Caco-2 (cell line): Measurements from ENCODE around the gene WDR43. TPM values are rescaled to one million over a fixed set of nuclear protein-coding genes. Genes with fewer than 3 reads are reported as not detected.

Experiments used
- BruUV-seq: library from RNA; stranded (reverse); fragments of 400-500 nt; replicated peaks from 2 replicates; lab custom pipeline; 2021; lab: Mats Ljungman, UMichigan
- CTCF ChIA-PET: fragments of 300-600 bp; sonication (Branson Sonifier 250); formaldehyde crosslinking; loops from one replicate; lab custom pipeline; 2022; ENCODE audit warnings: antibody characterized with exemption; lab: Charles Lee
- POLR2A ChIA-PET: fragments of 300-600 bp; sonication (Branson Sonifier 250); formaldehyde crosslinking; loops from one replicate; lab custom pipeline; 2022; ENCODE audit warnings: antibody characterized with exemption; lab: Charles Lee
- DNase-seq, 2 experiments: peaks; one replicate each; pipeline versions ENCODE4 v3.0.0 to v3.0.0-alpha.2; 2020 to 2022
- H3K27me3 ChIP-seq: replicated peaks from 2 replicates; pipeline ENCODE4 v1.6.0; 2011; ENCODE audit warnings: low read length; ENCODE audit not compliant: control insufficient read depth, insufficient read depth
- H3K36me3 ChIP-seq: 2 replicates; pipeline ENCODE4 v1.5.1; 2011; ENCODE audit warnings: low read length; ENCODE audit not compliant: control insufficient read depth, insufficient read depth
- H3K4me1 ChIP-seq: fragments of 250-450 bp; sonication (Bioruptor Pico); 2 replicates; pipeline ENCODE4 v1.5.1; 2020; ENCODE audit warnings: mild to moderate bottlenecking
- H3K4me3 ChIP-seq: 2 replicates; pipeline ENCODE4 v1.5.1; 2011; ENCODE audit warnings: low read depth, mild to moderate bottlenecking, control low read depth, low read length
- H3K9me3 ChIP-seq: fragments of 250-450 bp; sonication (Bioruptor Pico); 2 replicates; pipeline ENCODE4 v1.5.1; 2020; ENCODE audit warnings: mild to moderate bottlenecking, moderate library complexity
- H3K27ac Mint-ChIP-seq: one replicate; pipeline ENCODE4 v1.8.0; 2022; ENCODE audit warnings: mixed read lengths; ENCODE audit not compliant: unreplicated experiment
- H3K27me3 Mint-ChIP-seq: one replicate; pipeline ENCODE4 v1.8.0; 2022; ENCODE audit warnings: mixed read lengths; ENCODE audit not compliant: insufficient read depth, unreplicated experiment
- H3K36me3 Mint-ChIP-seq: one replicate; pipeline ENCODE4 v1.8.0; 2022; ENCODE audit warnings: mild to moderate bottlenecking, mixed read lengths; ENCODE audit not compliant: insufficient read depth, unreplicated experiment
- H3K4me1 Mint-ChIP-seq: one replicate; pipeline ENCODE4 v1.8.0; 2022; ENCODE audit warnings: low read depth, mixed read lengths; ENCODE audit not compliant: unreplicated experiment
- H3K4me3 Mint-ChIP-seq: one replicate; pipeline ENCODE4 v1.8.0; 2022; ENCODE audit warnings: mild to moderate bottlenecking, moderate library complexity, mixed read lengths; ENCODE audit not compliant: unreplicated experiment
- H3K9me3 Mint-ChIP-seq: one replicate; pipeline ENCODE4 v1.8.0; 2022; ENCODE audit warnings: mixed read lengths; ENCODE audit not compliant: unreplicated experiment
- intact Hi-C: fragments of 100-400 bp; cut with micrococcal nuclease; formaldehyde crosslinking; loops from one replicate; pipeline ENCODE4 v1.10.0; 2022; ENCODE audit not compliant: unreplicated experiment
- total RNA-seq: library from RNA; stranded (reverse); gene quantifications from 2 replicates; pipeline ENCODE4 v1.2.3, GENCODE V29; 2022
- TF ChIP-seq, protein P1 (sequence below), 2 experiments: fragments of 200-600 bp in 1 of 2; IDR thresholded peaks; 1 replicate in 1 of 2; 2 replicates in 1 of 2; pipeline versions ENCODE4 v1.5.1 to v1.8.0; 2011 to 2022; ENCODE audit warnings: antibody characterized with exemption in 1 of 2, control low read depth in 1 of 2, inconsistent platforms in 1 of 2, low read depth in 1 of 2, low read length in 1 of 2, mild to moderate bottlenecking in 1 of 2, moderate library complexity in 1 of 2; ENCODE audit not compliant: insufficient read depth in 1 of 2, severe bottlenecking in 1 of 2, unreplicated experiment in 1 of 2

The WDR43 gene
- total RNA-seq, 1 experiment from 2014 or later, result 133 TPM

DNA sequence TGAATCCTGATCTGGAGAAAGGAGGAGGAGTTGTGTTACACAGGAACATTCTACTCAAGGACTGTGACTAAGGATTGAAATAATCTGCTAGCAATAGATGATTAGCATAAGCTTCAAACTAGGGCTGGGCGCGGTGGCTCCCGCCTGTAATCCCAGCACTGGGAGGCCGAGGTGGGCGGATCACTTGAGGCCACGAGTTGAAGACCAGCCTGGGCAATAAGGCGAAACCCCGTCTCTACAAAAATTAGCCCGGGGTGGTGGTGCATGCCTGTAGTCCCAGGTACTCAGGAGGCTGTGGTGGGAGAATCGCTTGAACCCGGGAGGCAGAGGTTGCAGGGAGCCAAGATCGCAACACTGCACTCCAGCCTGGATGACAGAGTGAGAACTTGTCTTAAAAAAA, 25.9 kb upstream of the WDR43 start:
- H3K9me3 Mint-ChIP-seq, result no peaks in the 10 kb centered on the region
- CTCF ChIA-PET, result no interaction called here
- DNase-seq, result no peak
- Histone ChIP-seq H3K4me3 (peak overlapping the region; percentile 78; the same call in 1 of the 2 replicates), H3K27me3 (no peaks in the 10 kb centered on the region), H3K36me3 (no peaks in the 10 kb centered on the region), H3K9me3 (no peaks in the 10 kb centered on the region), H3K4me1 (peaks cover 7% of the 10 kb centered on the region; the same call in 1 of the 2 replicates)
- H3K4me3 Mint-ChIP-seq, result peak overlapping the region; percentile 39
- H3K4me1 Mint-ChIP-seq, result peaks cover 7% of the 10 kb centered on the region
- H3K36me3 Mint-ChIP-seq, result peaks cover 14% of the 10 kb centered on the region
- POLR2A ChIA-PET, result interaction anchor here (0.6 kb wide), 1 partner anchor 20 kb away, joined by 6 read pairs; no protein-coding TSS in a partner anchor
- no peak overlapping the region for H3K27ac Mint-ChIP-seq
- intact Hi-C loops, result no loop called here
- H3K27me3 Mint-ChIP-seq, result no peaks in the 10 kb centered on the region
- BruUV-seq, result no TSS peak
- TF ChIP-seq, protein P1, sequence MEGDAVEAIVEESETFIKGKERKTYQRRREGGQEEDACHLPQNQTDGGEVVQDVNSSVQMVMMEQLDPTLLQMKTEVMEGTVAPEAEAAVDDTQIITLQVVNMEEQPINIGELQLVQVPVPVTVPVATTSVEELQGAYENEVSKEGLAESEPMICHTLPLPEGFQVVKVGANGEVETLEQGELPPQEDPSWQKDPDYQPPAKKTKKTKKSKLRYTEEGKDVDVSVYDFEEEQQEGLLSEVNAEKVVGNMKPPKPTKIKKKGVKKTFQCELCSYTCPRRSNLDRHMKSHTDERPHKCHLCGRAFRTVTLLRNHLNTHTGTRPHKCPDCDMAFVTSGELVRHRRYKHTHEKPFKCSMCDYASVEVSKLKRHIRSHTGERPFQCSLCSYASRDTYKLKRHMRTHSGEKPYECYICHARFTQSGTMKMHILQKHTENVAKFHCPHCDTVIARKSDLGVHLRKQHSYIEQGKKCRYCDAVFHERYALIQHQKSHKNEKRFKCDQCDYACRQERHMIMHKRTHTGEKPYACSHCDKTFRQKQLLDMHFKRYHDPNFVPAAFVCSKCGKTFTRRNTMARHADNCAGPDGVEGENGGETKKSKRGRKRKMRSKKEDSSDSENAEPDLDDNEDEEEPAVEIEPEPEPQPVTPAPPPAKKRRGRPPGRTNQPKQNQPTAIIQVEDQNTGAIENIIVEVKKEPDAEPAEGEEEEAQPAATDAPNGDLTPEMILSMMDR (IDR thresholded peaks at IDR 0.05; ENCODE audit: insufficient read depth in 1 of 2, low read depth in 1 of 2, low read length in 1 of 2, severe bottlenecking in 1 of 2, unreplicated experiment in 1 of 2), result no peak

DNA sequence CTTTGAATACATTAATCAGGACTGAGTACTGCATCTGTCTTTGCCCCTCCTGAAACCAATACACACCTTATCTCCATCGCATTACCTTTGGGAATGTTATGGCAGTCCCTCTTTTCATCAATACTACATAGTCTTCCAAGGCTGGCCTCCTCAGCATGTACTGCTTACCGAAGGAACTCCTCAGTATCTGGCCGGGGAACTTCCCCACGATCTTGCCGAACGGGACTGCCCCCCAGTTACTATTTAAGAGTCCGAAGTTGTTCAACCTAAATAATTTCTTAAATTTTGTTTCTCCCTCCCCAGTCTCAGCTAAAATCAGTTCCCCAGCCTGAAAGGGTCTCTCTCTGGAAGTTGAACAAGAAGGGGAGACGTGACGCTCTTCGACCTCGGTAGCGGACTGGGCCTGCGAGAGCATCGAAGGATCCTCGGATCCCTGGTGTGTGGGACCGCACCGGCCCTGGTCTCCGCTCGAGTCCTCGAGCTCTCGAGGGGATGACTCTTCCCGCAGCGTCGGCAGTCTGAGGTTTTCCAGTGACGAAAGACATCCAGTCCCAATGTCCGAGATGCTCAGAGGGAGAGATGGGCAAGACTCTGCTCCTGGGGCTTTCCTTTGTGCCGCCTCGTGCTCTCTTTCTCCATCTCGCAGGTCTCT, 24.8 kb upstream of the WDR43 start:
- intact Hi-C loops, result loop anchor here (1.0 kb wide), 1 partner anchor 25 kb away; the partner anchor contains the start of gene WDR43
- CTCF ChIA-PET, result interaction anchor here (0.9 to 1.0 kb wide), 2 partner anchors 25 to 26 kb away, joined by 3 to 4 read pairs; partner anchors contain the start of gene WDR43
- H3K27me3 Mint-ChIP-seq, result no peaks in the 10 kb centered on the region
- BruUV-seq, result no TSS peak
- no peaks in the 10 kb centered on the region for H3K9me3 ChIP-seq
- peak overlapping the region; percentile 93 for H3K27ac Mint-ChIP-seq
- no peak for DNase-seq
- peaks cover 7% of the 10 kb centered on the region for H3K36me3 Mint-ChIP-seq
- TF ChIP-seq, protein P1 (IDR thresholded peaks at IDR 0.05; ENCODE audit: insufficient read depth in 1 of 2, low read depth in 1 of 2, low read length in 1 of 2, severe bottlenecking in 1 of 2, unreplicated experiment in 1 of 2), result no peak
- H3K4me3 Mint-ChIP-seq, result peak overlapping the region; percentile 90
- peak overlapping the region; percentile 78 for H3K4me3 ChIP-seq
- no peaks in the 10 kb centered on the region for H3K27me3 ChIP-seq
- POLR2A ChIA-PET, result interaction anchor here (1.0 to 2.4 kb wide), 5 partner anchors 18 to 118 kb away, joined by 3 to 46 read pairs (median 5); partner anchors contain the start of genes PPP1CB and WDR43
- H3K4me1 Mint-ChIP-seq, result peaks cover 7% of the 10 kb centered on the region
- H3K9me3 Mint-ChIP-seq, result no peaks in the 10 kb centered on the region
- peaks cover 7% of the 10 kb centered on the region; the same call in 1 of the 2 replicates for H3K4me1 ChIP-seq
- H3K36me3 ChIP-seq, result no peaks in the 10 kb centered on the region

DNA sequence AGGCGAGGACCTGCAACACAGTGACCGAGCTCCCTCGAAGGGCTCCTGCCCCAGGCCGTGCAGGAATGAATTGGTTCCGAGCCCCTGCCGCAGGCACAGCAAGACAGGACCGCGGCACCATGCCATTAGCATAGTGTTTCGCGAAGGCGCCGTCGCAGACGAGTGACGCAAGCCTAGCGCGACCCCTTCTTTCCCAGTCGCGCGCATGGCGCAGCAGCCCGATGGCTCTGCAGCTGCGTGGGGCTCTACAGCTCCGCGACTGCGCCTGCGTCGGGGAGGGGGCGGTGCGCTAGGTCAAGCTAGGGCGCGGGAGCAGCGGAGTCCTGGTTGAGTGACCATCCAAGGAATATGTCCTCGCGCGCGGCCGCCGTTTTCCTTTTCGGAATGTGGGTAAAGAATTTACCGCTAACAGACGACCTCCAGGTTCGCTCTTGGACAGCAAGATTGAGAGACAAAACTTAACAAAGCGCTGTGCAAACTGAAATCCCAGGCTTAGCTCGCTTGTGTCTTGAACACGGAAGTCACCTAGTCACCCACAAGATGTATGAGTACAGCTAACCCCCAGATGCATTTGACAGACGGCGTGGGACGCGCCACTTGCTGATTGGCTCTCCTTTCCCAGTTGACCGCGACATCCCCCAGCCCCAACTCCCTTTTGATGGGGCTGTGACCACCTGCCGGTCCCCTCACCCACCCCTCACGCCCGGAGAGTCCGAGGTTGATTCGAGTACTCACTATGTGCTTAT, 24.1 kb upstream of the WDR43 start, which contains the start of gene TRMT61B:
TSS of gene TRMT61B (minus strand) at position 164 of the 746 bp plus-strand sequence. CDS start at position 132, 32 bp downstream.
- POLR2A ChIA-PET, result interaction anchor here (1.0 to 2.4 kb wide), 5 partner anchors 17 to 119 kb away, joined by 3 to 46 read pairs (median 5); partner anchors contain the start of genes PPP1CB and WDR43
- Mint-ChIP-seq H3K4me1 (peaks cover 7% of the 10 kb centered on the region), H3K9me3 (no peaks in the 10 kb centered on the region), H3K4me3 (peak within 1 kb of the TSS; percentile 90), H3K27ac (peak within 1 kb of the TSS; percentile 93), H3K36me3 (peaks cover 7% of the 10 kb centered on the region), H3K27me3 (peaks cover under 1% of the 10 kb centered on the region)
- no peaks in the 10 kb centered on the region for H3K36me3 ChIP-seq
- H3K4me3 ChIP-seq, result peak within 1 kb of the TSS; percentile 78
- no peaks in the 10 kb centered on the region for H3K27me3 ChIP-seq
- H3K9me3 ChIP-seq, result no peaks in the 10 kb centered on the region
- TSS peak; percentile 99 for BruUV-seq
- CTCF ChIA-PET, result interaction anchor here (0.9 to 1.0 kb wide), 2 partner anchors 24 to 25 kb away, joined by 3 to 4 read pairs; partner anchors contain the start of gene WDR43
- intact Hi-C loops, result loop anchor here (1.0 kb wide), 1 partner anchor 24 kb away; the partner anchor contains the start of gene WDR43
- H3K4me1 ChIP-seq, result 0 out of 2 replicates have a peak, but pooled peaks cover 7% of the 10 kb centered on the region
- peak; percentile 97 to 98 for DNase-seq
- TF ChIP-seq, protein P1 (IDR thresholded peaks at IDR 0.05; ENCODE audit: insufficient read depth in 1 of 2, low read depth in 1 of 2, low read length in 1 of 2, severe bottlenecking in 1 of 2, unreplicated experiment in 1 of 2), result no peak
